ENCODE measurements around the gene PPP1R11.
"Not testable (repeated sequence)": the region's sequence is repeated elsewhere in the genome, so short reads cannot be mapped to it uniquely, and the experiment has no call there.

Gene PPP1R11, protein sequence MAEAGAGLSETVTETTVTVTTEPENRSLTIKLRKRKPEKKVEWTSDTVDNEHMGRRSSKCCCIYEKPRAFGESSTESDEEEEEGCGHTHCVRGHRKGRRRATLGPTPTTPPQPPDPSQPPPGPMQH

DNA sequence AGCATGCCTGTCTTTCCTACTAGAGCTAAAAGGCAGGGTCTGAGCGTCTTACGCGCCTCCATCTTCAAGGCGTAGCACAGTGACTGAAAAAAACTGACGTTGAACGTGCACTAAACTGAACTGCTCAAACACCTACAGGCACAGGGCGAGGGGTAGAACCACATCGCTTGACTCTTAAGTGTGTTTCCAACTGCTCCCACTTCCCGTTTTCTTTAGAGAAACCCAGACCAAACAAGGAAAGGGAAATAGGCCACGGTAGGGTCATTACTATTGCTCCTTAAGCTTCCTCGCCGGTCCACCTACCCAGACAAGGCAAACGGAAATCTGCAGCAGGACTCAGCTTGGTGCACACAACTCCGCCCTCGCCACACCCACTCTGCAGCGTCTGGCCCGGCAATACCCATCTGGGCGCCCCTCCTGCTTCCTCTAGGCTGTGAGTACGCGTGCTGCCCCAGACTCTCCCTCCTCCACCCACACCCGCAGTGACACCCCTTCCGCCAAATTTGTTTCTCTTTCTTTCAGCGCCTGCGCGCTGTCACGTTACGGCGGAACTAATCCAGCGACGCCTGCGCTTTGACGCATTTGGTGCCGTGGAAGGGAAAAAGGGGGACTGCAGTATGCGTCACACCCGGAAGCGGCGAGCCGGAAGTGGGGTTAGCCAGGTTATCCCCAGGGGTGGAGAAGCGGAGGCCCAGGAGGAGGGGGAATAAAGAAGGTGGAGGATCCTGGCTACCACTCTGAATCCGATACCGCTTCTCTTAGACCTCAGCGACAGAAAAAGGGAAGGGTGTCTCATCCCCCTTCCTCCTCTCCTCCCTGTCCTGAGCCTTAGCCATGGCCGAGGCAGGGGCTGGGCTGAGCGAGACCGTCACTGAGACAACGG lies at the start of gene PPP1R11:
Gene PPP1R11 (plus strand): TSS at position 622 of the 883 bp plus-strand sequence. CDS start 213 bp downstream, at position 835.
- DNase-seq: peak; percentile 99

- DNase-seq: no peak
Observed at GRCh38 chr6:30019819-30020218, 47.2 kb upstream of the PPP1R11 start.

DNA sequence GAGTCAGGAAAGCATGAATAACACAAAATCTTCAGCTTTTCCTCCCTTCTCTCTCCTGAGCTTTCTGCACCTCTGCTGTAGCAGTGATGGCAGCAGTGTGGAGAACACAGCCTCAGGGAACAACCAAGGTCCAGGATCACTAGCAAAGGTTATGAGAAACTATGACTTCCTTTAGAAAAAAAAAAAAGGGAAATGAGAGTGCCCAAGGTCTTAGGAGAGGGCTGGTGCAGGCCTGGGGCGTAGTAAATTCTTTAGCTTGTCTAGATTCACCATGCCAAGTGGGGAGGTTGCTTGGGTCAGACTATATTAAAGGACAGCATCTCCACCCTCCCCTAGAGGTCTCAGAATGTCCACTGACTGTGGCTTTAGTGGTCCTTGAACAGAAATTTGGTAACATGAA lies 46.4 kb upstream of the PPP1R11 start:
- no peak for DNase-seq

- DNase-seq: no peak
Observed at GRCh38 chr6:30022189-30022588, 44.8 kb upstream of the PPP1R11 start.

GRCh38 chr6:30022712-30023111 lies 44.3 kb upstream of the PPP1R11 start:
- DNase-seq: not testable (repeated sequence)

- no peak for DNase-seq
Observed at GRCh38 chr6:30025186-30025585, 41.8 kb upstream of the PPP1R11 start.

DNA sequence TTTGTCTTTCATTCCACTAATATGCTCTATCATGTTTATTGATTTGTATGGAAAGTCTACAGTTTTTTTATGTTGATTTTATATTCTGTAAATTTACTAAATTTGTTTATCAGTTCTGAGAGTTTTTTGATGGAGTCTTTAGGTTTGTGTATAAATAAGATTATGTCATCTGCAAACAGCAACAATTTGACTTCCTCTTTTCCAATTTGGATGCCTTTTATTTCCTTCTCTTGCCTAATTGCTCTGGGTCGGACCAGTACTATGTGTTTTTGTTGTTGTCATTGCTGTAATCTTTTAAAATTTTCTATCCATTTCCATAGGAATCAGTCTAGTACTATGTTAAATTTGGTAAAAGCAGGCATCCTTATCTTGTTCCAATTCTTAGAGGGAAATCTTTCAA lies 37.4 kb upstream of the PPP1R11 start:
- no peak for DNase-seq

DNA sequence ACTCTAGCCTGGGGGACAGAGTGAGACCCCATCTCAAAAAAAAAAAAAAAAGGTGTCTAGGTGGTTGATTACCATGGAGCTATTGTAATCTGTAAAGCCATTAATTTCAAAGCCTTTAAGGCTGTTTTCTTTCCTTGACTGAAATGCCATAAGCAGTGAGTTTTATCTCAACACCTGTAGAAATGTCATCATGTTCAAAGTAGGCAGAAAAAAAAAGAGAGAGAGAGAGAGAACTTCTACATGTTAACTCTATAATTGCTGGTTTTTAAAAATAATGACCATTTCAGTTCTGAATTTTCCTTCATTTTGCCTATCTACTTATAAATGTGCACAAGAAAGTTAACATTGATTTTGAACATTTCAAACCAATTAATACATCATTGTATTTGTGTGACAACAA lies 35.6 kb upstream of the PPP1R11 start:
- DNase-seq: no peak

- not testable (repeated sequence) for DNase-seq
Observed at GRCh38 chr6:30033440-30033839, 33.6 kb upstream of the PPP1R11 start.

GRCh38 chr6:30035784-30036183 lies 31.2 kb upstream of the PPP1R11 start:
- no peak for DNase-seq

DNA sequence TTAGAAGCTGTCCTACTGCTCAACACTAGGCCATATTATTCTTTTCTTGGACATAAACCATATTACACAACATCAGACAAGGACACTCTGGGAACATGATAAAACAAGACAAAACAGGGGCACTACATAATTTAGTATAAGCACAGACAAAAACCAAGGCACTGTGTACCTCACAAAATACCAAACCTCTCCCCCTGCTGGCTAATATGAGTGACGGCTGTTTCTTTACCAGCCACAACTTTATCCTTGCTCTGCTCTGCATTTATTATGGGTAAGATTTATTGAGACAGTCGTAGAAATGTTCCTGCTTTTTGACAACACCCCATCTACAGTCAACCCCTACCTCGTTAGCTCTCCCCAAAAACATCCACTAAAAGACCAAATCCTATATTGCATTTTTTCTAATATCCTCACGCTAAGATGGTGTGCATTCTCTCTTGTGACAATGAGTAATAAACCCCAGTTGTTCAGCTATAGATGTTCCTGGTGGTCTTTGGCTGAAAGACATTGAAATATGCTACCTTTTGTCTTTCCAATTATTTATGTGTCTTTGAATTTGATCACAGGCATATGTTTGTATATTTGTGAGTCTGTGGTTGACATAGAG lies 29.7 kb upstream of the PPP1R11 start:
- DNase-seq: no peak

GRCh38 chr6:30041221-30041620 lies 25.8 kb upstream of the PPP1R11 start:
- no peak for DNase-seq

- DNase-seq: no peak
Observed at GRCh38 chr6:30041821-30042220, 25.2 kb upstream of the PPP1R11 start.

DNA sequence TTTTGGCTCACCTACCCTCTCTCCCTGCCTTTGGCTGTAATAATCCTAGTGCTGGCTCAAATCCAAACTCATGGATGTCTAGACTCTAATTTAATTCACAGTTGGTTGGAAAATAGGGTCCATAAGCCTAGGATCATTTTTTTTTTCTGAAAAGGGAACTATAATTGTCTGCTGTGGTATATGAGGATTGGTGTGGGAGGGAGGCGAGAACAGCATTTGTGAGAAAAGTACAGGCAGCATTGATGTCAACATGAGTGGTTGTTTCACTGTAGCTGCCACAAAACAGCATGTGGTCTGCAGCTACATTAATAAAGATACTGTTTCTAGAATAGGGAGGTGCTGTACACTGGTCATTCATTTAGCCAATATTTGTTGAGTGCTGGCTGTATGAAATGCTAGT lies 24.5 kb upstream of the PPP1R11 start:
- no peak for DNase-seq

GRCh38 chr6:30042914-30043313 lies 24.1 kb upstream of the PPP1R11 start:
- DNase-seq: no peak

GRCh38 chr6:30043744-30044143 lies 23.3 kb upstream of the PPP1R11 start:
- DNase-seq: no peak

GRCh38 chr6:30044630-30045029 lies 22.4 kb upstream of the PPP1R11 start:
- no peak for DNase-seq

GRCh38 chr6:30047220-30047619 lies 19.8 kb upstream of the PPP1R11 start:
- no peak for DNase-seq

- DNase-seq: no peak
Observed at GRCh38 chr6:30053682-30054081, 13.3 kb upstream of the PPP1R11 start.

DNA sequence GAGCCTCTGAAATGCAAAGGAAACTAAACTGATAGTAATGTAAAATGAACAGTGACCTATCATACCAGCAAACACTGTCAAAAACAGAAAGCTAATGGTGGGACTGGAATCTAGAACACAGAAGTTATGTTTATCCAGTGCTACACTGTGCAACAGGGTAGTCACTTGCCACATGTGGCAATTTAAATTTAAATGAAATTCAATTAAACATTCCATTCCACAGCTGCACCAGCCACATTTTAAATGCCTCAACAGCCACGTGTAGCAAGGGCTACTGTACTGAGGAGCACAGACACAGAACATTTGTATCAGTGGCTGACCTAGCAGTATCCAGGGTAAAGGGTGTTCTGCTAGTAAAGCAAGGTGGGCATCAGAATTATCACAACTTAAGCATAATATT lies 11.5 kb upstream of the PPP1R11 start:
- no peak for DNase-seq

GRCh38 chr6:30060606-30061091 lies 6.3 kb upstream of the PPP1R11 start:
- no peak for DNase-seq

DNA sequence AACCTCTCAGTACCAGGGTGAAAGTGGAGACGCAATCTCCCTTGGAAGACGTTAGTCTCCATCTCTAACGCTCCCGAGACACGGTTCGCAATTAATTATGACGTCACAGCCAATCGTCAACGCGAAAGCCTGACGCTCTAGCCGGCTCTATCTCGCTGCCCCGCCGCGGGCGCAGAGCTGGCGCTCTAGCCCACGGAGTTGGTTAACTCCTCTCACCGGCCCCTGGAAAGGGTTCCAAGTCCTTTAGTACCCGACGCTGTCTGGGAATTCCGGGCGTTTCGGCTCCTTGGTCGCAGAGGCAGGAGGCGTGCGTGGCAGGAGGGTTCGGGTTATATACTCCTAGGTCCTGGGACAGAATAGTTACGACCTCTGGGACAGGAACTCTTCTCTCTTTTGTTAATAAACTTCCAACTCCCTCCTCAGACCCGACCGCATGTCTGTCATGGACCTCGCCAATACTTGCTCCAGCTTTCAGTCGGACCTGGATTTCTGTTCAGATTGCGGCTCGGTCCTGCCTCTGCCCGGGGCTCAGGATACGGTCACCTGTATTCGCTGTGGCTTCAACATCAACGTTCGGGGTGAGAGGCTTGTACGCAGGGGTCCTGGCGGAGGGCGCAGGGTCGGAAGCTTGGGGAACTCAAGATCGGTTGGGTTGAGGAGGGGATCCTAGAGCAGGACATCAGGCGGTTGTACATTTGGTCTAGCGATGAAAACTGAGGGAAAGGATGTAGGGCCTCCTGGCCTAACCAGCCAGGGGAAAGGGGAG lies 5.7 kb upstream of the PPP1R11 start, which contains the start of gene POLR1H:
Gene POLR1H (plus strand): TSS at position 174 of the 766 bp plus-strand sequence. CDS start 260 bp downstream, at position 434.
- peak; percentile 96 for DNase-seq

DNA sequence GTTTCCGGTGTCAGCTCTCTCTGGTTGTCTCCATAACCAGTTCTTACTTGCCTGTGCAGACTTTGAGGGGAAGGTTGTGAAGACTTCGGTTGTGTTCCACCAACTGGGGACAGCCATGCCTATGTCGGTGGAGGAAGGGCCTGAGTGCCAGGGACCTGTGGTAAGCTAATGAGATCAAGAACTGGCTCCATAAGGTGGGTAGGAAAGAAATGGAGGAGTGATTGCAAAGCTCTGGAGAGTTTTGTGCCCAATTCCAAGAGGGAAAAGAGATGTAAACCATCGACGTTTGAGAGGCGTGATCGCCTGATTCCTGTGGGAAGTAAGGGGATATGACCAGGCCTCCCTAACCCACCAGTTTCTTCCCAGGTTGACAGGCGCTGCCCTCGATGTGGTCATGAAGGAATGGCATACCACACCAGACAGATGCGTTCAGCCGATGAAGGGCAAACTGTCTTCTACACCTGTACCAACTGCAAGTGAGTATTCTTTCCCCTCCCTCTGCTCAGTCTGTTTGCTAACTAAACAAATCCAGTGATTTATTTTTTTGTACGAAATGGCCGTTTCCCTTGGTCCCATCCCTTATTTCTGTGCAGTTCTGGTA lies 5.0 kb upstream of the PPP1R11 start:
- DNase-seq: no peak
